ENCODE results near the gene MYO9A. TPM values are rescaled to one million over a fixed set of nuclear protein-coding genes. Genes with fewer than 3 reads are reported as not detected.
"Not testable (repeated sequence)": the region's sequence is repeated elsewhere in the genome, so short reads cannot be mapped to it uniquely, and the experiment has no call there.

The MYO9A gene
- total RNA-seq, 4 donors from 2014 or later, result 71.1 to 96.8 (median 80.8) TPM

DNA sequence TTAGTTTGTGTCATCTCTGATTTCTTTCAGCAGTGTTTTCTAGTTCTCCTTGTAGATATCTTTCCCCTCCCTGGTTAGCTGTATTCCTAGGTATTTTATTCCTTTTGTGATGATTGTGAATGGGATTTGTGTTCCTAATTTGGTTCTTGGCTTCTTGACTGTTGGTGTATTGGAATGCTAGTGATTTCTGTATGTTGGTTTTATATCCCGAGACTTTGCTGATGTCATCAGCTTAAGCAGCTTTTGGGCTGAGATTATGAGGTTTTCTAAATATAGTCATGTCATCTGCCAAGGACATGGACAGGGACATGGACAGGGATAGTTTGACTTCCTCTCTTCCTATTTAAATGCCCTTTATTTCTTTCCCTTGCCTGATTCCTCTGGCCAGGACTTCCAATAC lies 35.8 kb downstream of the MYO9A start:
- Histone ChIP-seq H3K4me1 (peaks cover 0 to 20% (median 15%) of the 10 kb centered on the region in 4 donors), H3K36me3 (no peaks in the 10 kb centered on the region), H3K27me3 (no peaks in the 10 kb centered on the region), H3K27ac (replicated peaks in 1 of 4) (no peak overlapping the region), H3K9me3 (no peaks in the 10 kb centered on the region), H3K4me3 (no peak overlapping the region)
- DNase-seq (ENCODE audit: extremely low spot score), result no peak
- WGBS, result 88% methylated on average over 1 of the region's 1 CpG
- intact Hi-C loops (cut with DNase I), result no loop called here
- TF ChIP-seq POLR2AphosphoS5 (IDR thresholded peaks at IDR 0.05) (no peak), EP300 (IDR thresholded peaks at IDR 0.05) (no peak), POLR2A (IDR thresholded peaks at IDR 0.05; ENCODE audit: low read depth) (no peak), CTCF (IDR thresholded peaks at IDR 0.05) (no peak)

GRCh38 chr15:72078887-72079286 lies 39.1 kb downstream of the MYO9A start:
- 91% methylated on average over 6 of the region's 6 CpGs for WGBS
- Histone ChIP-seq H3K27ac (replicated peaks in 1 of 4) (no peak overlapping the region), H3K27me3 (no peaks in the 10 kb centered on the region), H3K4me3 (no peak overlapping the region), H3K9me3 (no peaks in the 10 kb centered on the region), H3K4me1 (peaks cover 4 to 21% (median 18%) of the 10 kb centered on the region in 4 donors), H3K36me3 (no peaks in the 10 kb centered on the region)
- no peak for DNase-seq (ENCODE audit: extremely low spot score)
- intact Hi-C loops (cut with DNase I), result no loop called here
- TF ChIP-seq CTCF (IDR thresholded peaks at IDR 0.05) (no peak), POLR2A (IDR thresholded peaks at IDR 0.05; ENCODE audit: low read depth) (no peak), EP300 (IDR thresholded peaks at IDR 0.05) (no peak), POLR2AphosphoS5 (IDR thresholded peaks at IDR 0.05) (no peak)

DNA sequence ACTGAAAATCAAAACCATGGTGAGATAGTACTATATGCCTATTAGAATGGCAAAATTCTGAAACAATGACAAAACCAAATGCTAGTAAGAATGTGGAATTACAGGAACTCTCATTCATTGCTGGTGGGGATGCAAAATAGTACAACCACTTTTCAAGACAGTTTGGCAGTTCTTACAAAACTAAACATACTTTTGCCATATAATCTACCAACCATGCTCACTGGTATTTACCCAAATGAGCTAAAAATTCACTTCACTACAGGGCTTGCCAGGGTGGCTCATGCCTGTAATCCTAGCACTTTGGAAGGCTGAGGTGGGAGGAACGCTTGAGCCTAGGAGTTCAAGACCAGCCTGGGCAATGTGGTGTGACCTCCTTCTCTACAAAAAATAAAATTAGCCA lies 40.0 kb downstream of the MYO9A start:
- H3K36me3 ChIP-seq, result no peaks in the 10 kb centered on the region
- no peak overlapping the region for H3K27ac ChIP-seq (replicated peaks in 1 of 4)
- no peak for DNase-seq (ENCODE audit: extremely low spot score)
- peaks cover 4 to 24% (median 20%) of the 10 kb centered on the region in 4 donors for H3K4me1 ChIP-seq
- H3K4me3 ChIP-seq, result no peak overlapping the region
- no peaks in the 10 kb centered on the region for H3K9me3 ChIP-seq
- TF ChIP-seq POLR2AphosphoS5 (IDR thresholded peaks at IDR 0.05) (no peak), EP300 (IDR thresholded peaks at IDR 0.05) (no peak), CTCF (IDR thresholded peaks at IDR 0.05) (no peak), POLR2A (IDR thresholded peaks at IDR 0.05; ENCODE audit: low read depth) (no peak)
- H3K27me3 ChIP-seq, result no peaks in the 10 kb centered on the region
- intact Hi-C loops (cut with DNase I), result no loop called here
- 82% methylated on average over 1 of the region's 1 CpG for WGBS

- Histone ChIP-seq H3K9me3 (no peaks in the 10 kb centered on the region), H3K36me3 (no peaks in the 10 kb centered on the region), H3K27ac (replicated peaks in 1 of 4) (no peak overlapping the region), H3K4me3 (no peak overlapping the region), H3K27me3 (no peaks in the 10 kb centered on the region), H3K4me1 (peaks cover 4 to 25% (median 23%) of the 10 kb centered on the region in 4 donors)
- DNase-seq (ENCODE audit: extremely low spot score), result no peak
- WGBS, result 76% methylated on average over 5 of the region's 5 CpGs
- TF ChIP-seq POLR2AphosphoS5 (IDR thresholded peaks at IDR 0.05), result no peak
- TF ChIP-seq EP300 (IDR thresholded peaks at IDR 0.05), result no peak
- no peak for TF ChIP-seq POLR2A (IDR thresholded peaks at IDR 0.05; ENCODE audit: low read depth)
- no peak for TF ChIP-seq CTCF (IDR thresholded peaks at IDR 0.05)
- intact Hi-C loops (cut with DNase I), result no loop called here
These were observed 43.5 kb downstream of the MYO9A start for GRCh38 chr15:72074335-72075060.

DNA sequence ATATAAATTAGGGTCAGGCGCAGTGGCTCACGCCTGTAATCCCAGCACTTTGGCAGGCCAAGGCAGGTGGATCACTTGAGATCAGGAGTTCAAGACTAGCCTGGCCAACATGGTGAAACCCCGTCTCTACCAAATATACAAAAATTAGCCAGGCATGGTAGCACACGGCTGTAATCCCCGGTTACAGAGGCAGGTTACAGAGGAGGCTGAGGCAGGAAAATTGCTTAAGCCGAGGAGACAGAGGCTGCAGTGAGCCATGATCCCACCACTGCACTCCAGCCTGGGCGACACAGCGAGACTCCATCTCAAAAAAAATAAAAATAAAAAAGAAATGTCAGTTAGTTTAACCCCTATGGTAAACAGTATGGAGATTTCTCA lies 46.5 kb downstream of the MYO9A start:
- H3K4me3 ChIP-seq; H3K36me3 ChIP-seq; DNase-seq (ENCODE audit: extremely low spot score); intact Hi-C loops (cut with DNase I); H3K27ac ChIP-seq (replicated peaks in 1 of 4); H3K27me3 ChIP-seq; H3K9me3 ChIP-seq: not testable (repeated sequence)
- H3K4me1 ChIP-seq, result peaks cover 4 to 28% (median 20%) of the 10 kb centered on the region in 4 donors
- 85% methylated on average over 8 of the region's 8 CpGs for WGBS
